Stimulated activated CD4-positive, alpha-beta T cell treated with anti-CD3 and anti-CD28 coated beads, Interleukin-2, amount 100 ng/mL, for 4 hours (primary cell): ENCODE measurements around the gene TNFRSF9.
"Not testable (repeated sequence)": the region's sequence is repeated elsewhere in the genome, so short reads cannot be mapped to it uniquely, and the experiment has no call there.

Experiments
- DNase-seq: peaks from one replicate; pipeline ENCODE4 v3.0.0-alpha.2; 2020; ENCODE audit warnings: low read depth

Gene TNFRSF9

DNA sequence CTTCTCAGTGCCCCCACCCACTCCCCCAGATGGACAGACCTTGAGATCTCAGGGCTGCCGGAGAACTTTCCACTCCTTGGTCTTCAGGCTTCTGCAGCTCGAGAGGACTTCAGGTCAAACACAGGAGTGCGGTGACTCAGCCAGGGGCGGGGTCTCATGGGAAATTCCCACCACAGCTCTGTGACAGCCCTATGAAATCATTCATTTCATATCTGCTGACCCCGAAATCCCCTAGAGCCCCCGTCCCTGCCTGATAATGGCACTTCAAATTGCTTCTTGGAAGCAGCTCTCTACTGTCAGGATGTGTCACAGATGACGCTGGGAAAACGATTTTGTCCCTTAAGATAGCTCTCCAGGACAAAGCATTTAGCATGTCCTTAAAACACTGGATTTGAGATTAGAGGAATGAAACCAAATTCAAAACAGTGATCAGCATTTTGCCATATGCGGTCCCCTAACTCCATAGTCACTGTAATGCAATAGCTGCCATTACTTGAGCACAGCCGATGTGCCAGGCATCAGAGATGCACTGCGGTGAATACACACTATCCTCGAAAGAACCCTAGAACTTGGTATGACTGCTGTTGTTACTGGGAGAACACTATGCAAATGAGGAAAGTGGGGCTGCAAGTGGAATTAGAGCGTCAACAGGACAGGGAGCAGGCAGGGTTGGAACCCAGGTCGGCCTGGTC, at the start of gene TNFRSF9:
TSS of gene TNFRSF9 (minus strand) at position 95 of the 692 bp plus-strand sequence. CDS start 845 bp downstream, outside the sequence.
- DNase-seq = peak; percentile 76

DNA sequence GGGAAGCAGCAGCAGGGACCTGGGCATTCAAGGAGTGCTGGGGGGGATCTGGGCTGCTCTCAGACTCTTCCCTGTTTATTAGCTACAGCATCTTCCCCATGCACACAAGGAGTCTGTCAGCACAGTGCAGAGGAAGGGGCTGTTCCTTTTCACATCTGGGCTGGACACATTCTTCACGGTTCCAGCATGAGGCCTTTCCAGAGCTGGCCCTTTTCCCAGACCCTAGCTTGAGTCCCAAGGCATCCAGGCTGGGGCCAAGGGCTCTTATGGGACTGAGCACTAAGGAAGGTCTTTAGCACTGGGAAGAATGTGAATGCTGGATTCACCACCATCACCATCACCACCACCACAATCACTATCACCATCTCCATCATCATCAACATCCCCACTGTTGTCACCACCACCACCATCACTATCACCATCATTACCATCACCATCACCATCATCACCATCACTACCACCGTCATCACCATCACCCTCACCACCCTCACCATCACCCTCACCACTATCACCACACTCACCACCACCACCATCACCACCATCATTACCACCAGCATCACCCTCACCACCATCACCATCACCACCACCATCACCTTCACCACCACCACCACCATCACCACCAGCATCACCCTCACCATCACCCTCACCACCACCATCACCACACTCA, 49.3 kb upstream of the TNFRSF9 start:
- DNase-seq = no peak

GRCh38 chr1:7988576-7988975, 47.9 kb upstream of the TNFRSF9 start:
- DNase-seq = no peak

DNA sequence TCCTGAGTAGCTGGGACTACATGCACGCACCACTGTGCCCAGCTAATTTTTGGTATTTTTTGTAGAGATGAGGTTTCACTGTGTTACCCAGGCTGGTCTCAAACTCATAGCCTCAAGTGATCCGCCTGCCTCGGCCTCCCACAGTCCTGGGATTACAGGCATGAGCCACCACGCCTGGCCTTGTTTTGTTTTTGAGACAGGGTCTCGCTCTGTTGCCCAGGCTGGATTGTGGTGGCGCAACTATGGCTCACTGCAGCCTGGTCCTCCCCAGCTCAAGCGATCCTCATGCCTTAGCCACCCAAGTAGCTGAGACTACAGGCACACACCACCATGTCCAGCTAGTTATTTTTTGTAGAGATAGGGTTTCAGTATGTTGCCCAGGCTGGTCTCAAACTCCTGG, 46.9 kb upstream of the TNFRSF9 start:
- DNase-seq = no peak

GRCh38 chr1:7985851-7986612, 45.4 kb upstream of the TNFRSF9 start:
- DNase-seq = no peak

DNA sequence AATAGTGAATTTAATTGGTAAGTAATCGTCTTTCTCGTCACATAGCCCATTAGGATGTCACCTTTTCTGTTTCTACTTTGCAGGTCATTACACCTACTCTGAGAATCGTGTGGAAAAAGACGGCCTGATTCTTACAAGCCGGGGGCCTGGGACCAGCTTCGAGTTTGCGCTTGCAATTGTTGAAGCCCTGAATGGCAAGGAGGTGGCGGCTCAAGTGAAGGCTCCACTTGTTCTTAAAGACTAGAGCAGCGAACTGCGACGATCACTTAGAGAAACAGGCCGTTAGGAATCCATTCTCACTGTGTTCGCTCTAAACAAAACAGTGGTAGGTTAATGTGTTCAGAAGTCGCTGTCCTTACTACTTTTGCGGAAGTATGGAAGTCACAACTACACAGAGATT, 44.2 kb upstream of the TNFRSF9 start:
- no peak for DNase-seq

- no peak for DNase-seq
Observed at GRCh38 chr1:7983086-7983778, 42.6 kb upstream of the TNFRSF9 start.

DNA sequence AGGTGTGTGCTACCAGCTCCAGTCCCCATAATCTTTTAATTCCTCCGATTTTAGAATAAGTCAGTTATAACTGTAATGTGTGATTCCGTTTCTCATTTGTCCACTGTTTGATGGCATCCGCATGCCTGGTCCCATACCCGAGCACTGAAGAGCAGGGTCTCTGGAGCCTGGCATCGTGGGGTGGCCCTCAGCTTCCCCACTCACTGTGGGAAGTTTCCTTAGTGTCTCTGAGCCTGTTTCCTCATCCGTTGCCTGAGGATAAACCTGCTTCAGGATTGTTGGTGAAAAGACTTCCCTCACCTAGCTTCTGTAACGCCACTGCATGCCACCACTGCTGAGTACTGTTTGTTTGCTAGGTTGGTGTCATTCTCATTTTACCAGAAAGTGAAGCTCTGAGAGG, 40.3 kb upstream of the TNFRSF9 start:
- DNase-seq = no peak

GRCh38 chr1:7975212-7975865, 34.7 kb upstream of the TNFRSF9 start:
- no peak for DNase-seq

GRCh38 chr1:7973086-7973485, 32.4 kb upstream of the TNFRSF9 start:
- DNase-seq = no peak

DNA sequence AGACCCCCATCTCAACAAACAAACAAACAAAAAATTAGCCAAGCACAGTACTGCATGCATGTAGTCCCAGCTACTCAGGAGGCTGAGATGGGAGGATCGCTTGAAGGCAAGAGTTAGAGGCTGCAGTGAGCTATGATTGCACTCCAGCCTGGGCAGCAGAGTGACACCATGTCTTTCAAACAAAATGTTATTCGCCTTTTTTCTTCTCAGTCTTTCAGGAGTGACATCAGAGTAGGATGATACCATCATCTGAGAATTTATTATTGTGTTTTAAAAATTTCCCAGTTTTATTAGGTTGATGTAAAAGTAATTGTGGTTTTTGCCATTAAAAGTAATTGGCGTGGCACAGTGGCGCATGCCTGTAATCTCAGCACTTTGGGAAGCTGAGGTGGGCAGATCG, 31.6 kb upstream of the TNFRSF9 start:
- no peak for DNase-seq

DNA sequence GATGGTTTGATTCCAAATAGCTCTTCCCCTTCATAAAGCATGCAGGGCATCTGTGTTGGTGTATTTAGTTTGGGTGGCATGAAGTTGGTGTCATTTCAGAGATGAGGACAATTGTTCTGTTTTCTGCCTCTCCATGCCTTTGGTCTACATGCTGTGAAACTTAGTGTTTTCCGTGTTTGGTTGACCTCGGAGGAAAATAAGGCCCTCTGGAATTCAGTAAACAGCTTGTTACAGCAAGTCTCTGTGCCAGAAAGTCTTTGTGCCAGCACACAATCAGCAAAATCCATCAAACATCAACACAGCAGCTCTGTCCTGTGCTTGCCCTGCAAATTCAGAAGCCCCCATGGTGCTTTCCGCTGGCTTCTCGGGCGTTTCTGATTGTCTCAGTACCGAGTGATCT, 30.4 kb upstream of the TNFRSF9 start:
- no peak for DNase-seq

- no peak for DNase-seq
Observed at GRCh38 chr1:7970246-7970645, 29.6 kb upstream of the TNFRSF9 start.

GRCh38 chr1:7967651-7968050, 27.0 kb upstream of the TNFRSF9 start:
- DNase-seq = no peak

GRCh38 chr1:7967196-7967595, 26.6 kb upstream of the TNFRSF9 start:
- DNase-seq = no peak

DNA sequence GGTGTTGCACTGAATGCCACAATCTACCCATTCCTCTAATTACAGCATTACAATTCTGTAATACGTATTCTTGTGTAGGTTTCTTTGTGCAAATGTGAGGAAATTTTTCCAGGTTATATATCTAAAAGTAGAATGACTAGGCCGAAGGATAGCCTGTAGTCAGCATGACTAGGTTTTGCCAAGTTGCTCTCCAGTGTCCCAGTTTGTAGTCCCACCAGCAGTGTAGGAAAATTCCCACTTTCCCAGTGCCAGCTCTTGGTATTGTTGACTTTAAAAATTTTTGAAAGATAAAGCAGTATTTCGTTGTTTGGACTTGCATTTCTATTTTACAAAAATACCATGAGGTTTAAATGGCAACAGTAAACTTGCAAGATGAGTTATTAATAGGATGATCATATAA, 23.8 kb upstream of the TNFRSF9 start:
- no peak for DNase-seq

GRCh38 chr1:7963841-7964240, 23.2 kb upstream of the TNFRSF9 start:
- DNase-seq = not testable (repeated sequence)

- DNase-seq = not testable (repeated sequence)
Observed at GRCh38 chr1:7963378-7963730, 22.7 kb upstream of the TNFRSF9 start.

GRCh38 chr1:7962636-7963377, 22.2 kb upstream of the TNFRSF9 start:
- DNase-seq = no peak

DNA sequence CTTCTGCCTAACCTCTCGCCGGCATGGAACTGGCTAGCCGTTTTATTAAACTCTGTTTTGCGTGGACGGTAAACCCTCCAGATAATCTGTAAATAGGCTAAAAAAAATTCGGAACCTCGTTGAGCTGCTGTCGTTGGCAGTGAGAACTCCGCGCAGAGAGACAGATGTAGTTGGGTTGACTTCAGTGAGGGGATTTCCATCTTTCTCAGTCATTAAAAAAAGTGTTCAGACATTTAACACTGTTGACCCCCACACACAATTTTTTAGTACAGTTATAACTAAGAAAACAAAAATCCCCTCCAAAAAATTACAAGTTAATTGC, 21.3 kb upstream of the TNFRSF9 start:
- peak; percentile 34 for DNase-seq

DNA sequence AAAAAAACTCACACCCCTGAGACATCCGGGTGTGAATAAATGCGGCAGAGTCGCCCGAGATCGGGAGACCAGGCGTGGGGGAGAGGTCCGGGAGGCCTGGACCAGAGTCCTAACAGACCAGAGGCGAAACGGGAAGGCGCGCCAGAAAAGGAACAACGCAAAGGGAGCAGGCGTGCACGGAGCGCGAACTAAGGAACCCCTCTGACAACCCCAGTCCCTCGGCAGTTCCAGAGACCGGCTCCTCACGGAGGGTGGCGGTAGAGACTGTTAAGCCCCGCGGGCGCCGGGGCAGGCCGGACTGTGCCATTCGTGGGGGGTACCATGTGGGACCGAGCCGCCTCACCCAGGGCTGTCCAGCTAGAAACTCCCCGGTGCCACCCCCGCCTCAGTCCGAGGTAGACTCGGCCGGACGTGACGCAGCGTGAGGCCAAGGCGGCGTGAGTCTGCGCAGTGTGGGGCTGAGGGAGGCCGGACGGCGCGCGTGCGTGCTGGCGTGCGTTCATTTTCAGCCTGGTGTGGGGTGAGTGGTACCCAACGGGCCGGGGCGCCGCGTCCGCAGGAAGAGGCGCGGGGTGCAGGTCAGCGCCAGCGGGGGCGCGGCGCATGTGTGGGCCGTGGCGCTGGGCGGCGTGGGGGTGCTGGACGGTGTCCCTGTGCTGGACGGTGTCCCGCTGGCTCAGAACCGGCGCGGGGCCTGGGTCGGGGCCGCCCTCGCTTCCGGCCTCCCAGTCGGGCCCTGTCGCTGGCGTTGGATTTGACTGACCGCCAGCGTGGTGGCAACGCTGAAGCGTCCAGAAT, 20.8 kb upstream of the TNFRSF9 start, which contains the start of gene PARK7:
TSS of gene PARK7 (plus strand) at position 496 of the 798 bp plus-strand sequence. CDS start 1,075 bp downstream, outside the sequence.
- peak; percentile 99 for DNase-seq
